Hepatic stellate cell (primary cell): ENCODE measurements around the gene ZDHHC14.
"Not testable (repeated sequence)": the region's sequence is repeated elsewhere in the genome, so short reads cannot be mapped to it uniquely, and the experiment has no call there.

ENCODE experiments used
- DNase-seq: peaks from one replicate; pipeline ENCODE4 v3.0.0; 2011; ENCODE audit warnings: low spot score

The ZDHHC14 gene

DNA sequence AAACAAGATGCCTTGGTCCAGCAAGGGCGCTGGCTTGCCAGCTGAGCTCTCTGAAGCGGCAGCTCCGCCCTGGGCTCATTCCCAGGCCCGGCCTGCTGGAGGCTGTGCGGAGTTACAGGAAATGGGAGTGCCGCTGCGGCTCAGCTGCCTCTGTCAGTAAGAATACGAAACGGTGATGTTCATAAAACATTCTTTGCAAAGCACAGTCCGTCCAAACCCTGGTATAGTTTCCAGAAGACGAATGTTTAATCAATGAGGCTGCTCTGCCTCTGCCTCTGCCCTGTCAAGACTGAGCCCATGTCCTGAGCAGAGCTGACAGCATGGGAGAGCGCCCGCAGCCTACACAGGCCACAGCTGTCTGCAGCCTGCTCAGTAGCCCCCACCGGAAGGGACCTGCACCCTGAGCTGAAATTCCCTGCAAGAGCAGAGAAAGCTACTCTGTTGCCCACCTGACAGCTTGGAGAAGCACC lies 288.8 kb downstream of the ZDHHC14 start:
- DNase-seq = peak; percentile 88

DNA sequence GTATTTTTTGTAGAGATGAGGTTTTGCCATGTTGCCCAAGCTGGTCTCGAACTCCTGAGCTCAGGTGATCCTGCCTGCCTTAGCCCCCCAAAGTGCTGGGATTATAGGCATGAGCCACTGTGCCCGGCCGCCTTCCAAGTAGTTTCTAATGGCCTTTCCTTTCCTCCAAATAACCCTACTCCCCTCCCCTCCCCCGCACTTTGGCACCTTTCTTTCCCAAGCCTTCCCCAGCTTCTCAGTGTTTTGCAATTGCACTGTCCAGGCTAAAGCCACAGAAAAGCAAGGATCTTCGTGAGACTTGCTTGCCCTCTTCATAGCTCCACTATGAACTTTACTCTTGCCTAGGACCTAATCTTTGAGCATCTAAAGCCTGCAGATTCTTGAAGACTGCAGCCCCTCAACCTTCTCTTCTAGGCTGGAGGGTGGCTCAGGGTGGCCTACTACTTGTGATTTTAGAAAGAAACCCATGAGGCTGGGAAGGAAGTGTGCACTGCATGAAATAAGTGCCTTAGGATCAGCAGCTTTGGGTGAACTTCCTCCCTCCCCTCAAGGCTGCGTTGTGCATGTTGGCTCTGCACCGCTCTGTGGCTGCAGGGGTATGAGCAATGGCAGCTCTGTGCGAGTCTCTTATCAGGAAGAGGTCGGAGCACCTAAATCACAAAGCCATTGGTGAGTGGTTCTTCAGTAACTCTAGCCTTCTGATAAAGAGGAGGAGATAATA lies 289.6 kb downstream of the ZDHHC14 start:
- no peak for DNase-seq

DNA sequence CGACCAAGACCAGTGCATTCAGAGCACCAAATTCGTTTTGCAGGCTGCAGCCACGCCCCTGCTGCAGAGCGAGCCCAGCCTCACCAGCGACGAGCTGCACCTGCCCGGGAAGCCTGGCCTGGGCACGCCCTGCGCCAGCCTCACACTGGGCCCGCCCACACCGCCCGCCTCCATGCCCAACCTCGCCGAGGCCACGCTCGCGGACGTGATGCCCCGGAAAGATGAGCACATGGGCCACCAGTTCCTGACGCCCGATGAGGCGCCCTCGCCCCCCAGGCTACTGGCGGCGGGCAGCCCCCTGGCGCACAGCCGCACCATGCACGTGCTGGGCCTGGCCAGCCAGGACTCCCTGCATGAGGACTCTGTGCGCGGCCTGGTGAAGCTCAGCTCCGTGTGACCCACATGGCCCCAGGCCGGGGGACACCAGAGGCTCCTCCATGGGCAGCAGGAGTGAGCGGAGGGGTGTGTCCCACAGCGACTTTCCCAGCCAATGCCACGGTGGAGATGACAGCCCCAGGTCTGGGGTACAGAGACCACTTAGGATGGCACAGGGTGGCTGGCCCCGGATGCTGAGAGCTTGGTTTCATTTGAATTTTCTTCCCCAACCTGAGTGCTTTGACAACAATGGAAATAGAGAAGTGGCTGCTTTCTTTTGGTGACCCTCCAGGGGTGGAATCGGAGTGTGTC lies 291.9 kb downstream of the ZDHHC14 start:
- DNase-seq = no peak

DNA sequence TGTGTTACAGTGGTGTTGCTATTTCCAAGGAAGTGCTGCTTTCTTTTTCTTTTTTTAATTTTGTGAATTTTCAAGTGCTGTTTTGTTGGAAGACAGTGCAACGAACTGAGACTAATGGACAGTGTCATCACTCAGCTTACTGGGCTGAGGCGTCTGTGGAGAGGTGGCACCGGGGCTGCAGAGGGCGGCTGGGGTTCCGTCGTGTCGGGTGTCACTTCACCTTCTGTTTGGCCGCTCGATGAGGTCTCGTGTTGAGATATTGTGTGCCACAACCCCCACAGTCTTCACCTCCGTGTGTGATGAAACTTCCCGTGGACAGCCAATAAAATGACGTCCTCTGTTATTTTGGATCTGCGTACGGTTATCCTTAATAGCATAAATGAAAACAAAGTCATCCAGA lies 292.6 kb downstream of the ZDHHC14 start:
- no peak for DNase-seq

DNA sequence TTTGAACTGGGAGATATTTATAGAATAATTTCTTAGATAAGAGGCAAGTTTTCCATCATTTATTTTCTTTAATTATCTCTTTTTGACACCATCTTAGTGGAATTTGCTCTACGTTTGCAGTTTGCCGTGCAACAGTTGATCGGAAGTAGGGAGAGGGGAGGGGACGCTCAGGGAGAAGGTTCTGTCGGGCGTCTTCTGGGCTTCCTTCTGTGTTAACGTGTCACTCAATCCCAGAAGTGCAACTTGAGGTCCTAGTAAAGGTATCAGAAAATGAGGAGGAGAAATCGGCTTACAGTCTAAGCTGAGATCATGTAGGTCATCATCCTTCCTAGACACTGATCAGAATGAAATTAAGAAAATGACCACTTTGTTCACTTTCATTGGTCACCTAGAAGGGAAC lies 293.1 kb downstream of the ZDHHC14 start:
- DNase-seq = no peak

DNA sequence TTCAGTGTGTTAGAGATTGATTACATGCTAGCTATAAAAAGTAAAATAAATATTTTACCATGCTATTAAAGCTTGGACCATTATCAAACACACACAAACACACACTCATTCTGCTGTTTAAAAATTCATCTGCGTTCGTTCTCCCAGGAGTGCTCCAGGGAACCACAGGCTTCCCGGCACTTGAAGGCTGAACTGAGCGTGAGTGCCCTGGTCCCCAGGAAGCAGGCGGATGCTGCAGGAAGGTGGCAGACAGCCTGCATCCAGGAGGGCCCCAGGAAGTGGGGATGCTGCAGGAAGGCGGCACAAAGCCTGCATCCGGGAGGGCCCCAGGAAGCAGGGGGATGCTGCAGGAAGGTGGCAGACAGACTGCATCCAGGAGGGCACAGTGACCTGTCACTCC lies 294.8 kb downstream of the ZDHHC14 start:
- DNase-seq = no peak

DNA sequence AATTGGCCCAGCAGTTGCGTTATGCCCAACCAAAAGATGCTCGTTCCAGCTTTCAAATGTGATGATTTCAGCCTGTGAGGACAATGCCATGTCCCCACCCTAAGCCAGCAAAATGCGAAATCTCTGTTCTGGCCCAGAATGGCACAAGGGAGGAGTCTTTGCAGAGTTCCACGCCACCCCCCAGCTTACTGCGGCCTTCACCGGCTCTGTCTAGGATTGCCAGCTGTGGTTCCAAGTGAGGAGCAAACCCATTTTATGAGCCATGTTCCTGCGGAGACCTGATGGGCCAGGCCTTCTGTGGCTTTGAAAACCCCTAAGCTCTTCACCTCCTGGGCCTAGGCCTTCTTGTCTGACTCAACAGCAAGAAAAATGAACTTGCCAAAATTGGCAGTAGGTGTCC lies 295.3 kb downstream of the ZDHHC14 start:
- no peak for DNase-seq

DNA sequence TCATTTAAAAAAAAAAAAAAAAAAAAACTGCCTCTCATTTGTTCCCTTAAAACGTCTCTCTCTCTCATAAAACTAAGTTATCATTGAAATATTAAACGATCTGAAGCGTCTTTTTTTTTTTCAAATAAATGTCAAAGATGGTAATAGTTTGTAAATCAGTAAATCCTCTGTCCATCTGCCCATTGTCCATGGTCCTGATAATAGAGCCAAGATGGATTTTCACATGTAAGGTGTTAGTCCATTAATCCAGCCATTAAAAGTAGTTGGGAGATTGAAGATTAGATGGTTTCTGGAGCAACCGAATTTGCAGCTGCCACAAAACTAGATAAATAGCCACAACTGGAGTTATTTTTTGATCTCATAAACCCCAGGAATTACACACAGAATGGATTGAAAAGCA lies 296.2 kb downstream of the ZDHHC14 start:
- no peak for DNase-seq

DNA sequence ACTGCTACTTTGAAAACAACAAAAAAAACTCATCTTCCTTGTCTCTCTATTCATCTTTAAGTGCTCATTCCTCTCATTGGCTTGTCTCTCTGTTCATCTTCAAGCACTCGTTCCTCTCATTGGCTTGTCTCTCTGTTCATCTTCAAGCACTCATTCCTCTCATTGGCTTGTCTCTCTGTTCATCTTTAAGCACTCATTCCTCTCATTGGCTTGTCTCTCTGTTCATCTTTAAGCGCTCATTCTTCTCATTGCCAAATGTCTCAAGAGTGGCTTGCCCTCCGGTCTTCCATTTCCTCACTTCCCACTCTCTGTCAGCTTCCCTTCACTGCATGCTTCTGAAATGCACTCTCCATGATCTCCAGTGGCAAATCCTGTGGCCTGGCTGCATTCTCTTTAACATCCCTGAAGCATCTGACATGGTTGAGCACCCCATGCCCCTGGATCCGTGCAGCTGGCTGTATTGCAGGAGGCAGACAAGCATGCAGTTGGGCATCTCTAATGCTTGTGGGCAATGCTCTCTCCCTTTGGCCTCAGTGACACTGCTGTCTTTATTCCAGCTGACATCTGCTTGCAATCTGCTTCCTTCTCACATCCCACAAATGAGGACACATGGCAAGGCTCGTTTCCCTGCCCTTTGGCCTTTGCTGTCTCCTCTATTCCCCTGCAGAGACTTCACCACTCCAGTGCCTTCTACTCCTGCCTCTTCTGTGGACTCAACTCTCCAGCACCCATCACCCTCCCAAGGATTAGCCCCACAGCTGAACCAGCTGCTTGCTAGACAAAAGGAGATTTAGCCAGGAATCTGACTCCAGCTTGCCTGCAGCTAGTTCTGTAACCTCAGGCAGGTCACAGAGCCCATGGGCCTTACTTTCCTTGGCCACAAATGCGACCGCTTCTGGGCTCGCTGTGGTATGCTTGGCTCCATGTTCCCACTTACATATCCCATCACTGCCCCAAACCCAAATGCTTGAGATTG lies 298.9 kb downstream of the ZDHHC14 start:
- DNase-seq = no peak

DNA sequence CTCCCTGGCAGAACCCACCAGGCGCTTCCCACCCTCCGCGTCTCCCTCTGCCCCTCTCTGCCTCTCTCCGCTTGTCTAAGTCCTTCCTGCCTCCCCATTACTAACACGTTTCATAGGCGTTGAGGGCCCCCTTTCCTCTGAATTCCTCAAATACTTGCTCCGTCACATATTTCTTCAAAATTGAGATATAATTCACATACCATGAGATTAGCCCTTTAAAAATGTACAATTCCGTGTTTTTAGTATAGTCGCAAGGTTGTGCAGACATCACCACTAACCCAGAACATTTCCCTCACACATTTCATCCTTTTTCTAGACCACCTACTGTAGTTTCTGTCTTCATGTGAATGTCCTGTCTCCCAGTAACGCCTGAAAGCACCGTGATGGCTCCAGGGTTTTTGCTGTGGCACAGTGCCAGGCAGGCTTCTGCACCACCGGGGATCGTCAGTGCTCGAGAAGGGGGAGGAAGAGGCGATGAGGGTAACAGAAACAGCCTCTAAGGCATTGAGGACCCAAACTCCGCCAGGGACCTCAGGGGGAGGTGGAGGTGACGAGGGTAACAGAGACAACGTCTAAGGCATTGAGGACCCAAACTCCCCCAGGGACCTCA lies 300.2 kb downstream of the ZDHHC14 start:
- no peak for DNase-seq

DNA sequence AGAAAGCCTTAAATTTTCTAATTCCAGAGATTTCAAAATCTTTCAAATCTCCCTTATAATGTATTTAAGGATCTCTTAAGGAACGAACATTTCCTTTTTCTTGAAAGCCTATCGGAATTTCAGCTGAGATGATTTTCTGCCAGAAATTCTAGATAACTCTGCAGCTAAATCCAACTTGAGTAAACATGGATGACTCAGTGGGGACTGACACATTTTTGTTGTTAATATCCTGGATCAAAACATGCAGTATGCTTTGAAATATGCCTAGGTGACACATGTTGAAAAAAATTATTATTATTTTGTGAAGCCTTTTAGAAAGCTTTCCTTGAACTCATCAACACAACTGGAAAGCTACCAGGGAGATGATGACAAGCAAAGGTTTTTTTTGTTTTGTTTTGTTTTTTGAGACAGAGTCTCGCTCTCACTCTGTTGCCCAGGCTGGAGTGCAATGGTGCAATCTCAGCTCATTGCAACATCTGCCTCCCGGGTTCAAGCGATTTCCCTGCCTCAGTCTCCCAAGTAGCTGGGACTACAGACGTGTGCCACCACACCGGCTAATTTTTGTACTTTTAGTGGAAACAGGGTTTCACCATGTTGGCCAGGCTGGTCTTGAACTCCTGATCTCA lies 302.0 kb downstream of the ZDHHC14 start:
- DNase-seq = peak; percentile 34

DNA sequence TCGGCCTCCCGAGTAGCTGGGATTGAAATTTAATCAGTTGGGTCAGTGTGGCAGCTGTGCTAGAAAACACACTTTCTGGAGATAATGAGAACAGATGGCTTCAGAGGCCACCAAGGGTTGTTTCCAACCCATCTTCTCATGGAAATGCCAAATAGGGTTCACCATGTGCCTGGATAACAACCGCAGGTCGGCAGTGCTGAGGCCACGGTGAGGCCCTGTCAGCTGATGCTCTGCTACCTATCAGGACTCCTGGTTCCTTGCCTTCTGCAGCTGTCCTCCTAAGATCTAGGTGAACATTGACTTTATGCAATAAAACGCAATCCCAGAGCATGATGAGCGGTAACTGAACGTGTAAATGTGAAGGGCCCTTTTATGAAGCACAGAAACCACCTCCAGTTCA lies 302.7 kb downstream of the ZDHHC14 start:
- no peak for DNase-seq

DNA sequence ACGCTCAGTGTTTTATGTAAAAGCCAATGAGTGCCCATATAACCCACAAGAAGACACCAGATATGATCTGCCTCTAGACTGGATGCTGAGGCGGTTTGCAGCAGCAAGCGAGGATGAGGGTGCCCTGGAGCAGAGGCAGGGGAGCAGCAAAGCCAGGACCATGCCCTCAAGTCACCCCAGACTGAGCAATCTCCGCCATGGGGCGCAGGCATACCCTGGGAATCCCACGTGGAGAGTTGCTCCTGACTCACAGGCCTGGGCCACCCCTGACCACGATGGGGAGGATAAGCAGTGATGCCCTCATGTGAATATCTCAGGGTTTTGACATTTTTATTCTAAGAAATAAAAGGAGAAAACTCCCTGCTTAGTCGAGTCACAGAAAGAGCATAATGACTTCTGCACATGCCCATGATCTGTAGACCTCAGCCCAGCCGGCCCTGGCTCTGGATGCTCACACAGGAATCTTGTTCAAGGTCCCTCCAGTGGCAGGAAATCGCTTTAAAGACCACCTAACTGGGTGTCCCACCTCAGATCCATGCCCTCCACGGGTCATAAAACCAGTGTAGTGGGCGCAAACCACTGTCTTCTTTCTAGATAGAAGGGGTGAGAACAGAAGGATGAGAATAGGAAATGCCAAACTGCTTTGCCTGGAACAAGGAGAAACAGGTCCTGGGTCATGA lies 303.8 kb downstream of the ZDHHC14 start:
- no peak for DNase-seq

DNA sequence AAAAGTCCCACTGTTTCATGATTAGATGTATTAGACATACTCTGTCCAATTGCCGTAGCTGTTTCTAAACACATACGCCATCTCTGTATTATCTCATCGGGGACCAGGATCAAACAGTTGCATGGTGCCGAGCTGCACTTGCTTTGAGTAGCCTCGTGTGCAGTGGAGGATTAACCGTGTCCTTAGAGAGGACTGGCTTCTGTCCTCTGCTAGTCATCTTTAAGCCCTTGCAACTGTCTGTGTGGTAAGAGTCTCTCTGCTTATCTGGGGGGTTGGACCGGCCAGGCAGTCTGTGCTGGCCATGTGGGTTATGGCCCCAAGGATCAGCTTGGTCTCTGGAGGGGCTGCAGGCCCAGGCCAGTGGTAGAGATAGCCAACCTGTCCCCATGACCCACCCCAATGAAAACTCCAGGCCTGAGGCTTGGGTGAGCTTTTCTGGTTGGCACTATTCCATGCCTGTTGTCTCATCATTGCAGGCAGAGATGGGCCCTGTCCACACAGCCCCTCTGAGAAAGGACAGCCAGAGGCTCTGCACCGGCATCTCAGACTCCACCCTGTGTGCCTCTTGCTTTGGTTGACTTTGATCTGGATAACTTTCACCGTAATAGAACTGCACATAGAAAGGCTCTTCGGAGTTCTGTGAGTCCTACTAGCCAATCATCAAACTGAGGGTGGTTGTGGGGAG lies 304.7 kb downstream of the ZDHHC14 start:
- no peak for DNase-seq

DNA sequence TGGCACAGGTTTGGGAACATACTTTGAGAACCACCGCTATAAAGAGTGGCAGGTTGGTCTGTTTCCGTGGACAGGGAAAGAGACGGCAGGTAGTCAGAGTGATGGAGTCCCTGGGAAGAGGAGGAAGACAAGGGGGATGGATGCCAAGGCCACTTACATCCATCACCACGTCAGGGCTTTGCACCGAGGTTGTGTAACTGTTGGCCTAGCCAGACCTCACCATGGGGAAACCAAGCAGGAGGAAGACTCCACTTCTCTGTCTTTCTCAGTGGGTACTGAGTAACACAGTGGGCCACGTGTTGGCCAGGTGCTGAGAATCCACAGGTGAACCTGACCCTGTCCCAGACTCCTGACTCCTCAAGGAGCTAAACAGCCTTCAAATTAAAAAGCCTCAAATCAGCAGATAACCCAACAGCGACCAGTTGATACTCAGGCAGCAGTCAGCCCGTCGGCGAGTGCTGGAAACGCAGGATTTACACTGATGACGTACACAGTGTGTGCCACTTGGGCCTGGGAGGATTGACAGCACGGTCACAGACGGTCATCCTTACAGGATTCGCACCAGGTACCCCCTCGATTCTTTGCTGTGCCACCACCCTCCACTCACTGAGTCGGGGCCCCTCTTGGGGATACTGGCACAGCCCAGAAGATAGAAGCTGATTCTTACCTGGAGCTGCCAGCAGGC lies 307.4 kb downstream of the ZDHHC14 start:
- no peak for DNase-seq

DNA sequence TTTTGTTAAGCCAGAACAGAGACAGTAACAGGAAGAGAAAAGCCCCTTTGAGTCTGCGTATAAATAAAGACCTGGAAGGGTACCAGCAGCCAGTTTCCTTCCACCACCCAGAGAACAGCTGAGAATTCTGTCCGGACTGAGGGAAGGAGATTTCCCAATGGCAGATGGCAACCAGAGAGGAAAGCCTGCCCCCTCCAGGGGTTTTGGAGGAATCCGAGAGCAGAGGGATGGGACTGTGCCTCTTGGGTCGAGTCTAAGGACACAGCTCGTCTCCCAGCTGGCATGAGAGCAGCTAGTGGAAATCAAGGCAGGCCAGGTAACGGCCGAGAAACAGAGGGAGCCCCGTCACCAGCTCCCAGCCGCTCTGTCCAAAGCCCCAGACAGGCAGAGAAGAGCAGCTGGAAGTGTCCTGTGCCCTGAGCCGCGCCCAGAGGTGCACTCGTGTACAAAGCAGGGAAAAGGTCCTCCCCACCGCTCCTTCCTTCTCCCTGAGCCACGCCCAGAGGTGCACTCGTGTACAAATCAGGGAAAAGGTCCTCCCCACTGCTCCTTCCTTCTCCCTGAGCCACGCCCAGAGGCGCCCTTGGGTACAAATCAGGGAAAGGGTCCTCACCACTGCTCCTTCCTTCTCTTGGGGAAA lies 308.1 kb downstream of the ZDHHC14 start:
- peak; percentile 29 for DNase-seq

DNA sequence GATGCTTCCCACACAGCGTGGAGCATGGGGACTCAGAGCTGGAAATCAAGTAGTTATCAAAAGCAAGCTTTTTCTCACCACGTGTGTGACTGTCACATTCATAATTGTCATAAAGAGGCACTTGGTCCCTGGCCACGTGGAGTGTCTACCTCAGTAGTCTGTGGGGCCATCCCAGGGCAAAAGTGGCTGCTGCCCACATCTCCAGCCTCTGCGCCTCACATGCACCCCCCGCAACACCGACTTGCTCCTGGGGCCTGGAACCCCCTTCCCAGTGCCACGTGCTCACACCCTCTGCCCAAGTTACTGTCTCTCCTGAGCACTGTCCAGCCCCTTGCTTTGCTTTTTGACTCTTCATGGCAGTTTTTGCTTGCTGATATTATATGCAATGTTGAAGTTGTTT lies 308.9 kb downstream of the ZDHHC14 start:
- no peak for DNase-seq

DNA sequence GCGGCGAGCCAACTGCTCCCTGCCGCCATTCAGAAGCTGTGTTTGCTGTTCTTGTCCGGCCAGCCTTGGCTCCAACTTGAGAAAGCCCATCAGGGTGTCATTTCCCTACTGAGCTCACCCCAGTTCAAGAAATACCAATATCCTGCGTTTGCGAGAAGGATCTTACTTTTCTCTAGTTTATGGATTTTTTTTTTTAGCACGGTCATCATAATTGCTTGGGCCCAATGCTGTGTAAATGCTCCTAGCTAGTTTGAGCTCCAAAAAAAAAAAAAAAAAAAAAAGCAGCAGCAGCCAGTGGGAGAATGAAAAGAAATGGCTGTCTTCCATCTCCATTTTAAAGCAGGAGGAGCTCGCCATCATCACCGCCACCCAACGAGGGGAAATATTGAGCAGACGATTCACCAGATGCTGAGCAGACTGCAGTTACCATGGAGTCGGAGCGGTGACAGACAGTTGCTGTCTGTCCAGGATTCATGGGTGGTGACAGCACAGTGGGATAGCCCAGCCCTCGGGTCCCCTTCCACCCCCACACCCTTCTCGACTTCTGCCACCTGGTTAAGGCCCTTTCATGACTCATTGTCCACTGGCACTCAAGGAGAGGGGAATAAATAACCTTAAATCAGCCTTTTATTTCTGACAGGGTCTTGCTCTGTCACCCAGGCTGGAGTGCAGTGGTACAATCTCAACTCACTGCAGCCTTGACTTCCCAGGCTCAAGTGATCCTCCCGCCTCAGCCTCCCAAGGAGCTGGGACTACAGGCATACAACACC lies 309.6 kb downstream of the ZDHHC14 start:
- DNase-seq = no peak

DNA sequence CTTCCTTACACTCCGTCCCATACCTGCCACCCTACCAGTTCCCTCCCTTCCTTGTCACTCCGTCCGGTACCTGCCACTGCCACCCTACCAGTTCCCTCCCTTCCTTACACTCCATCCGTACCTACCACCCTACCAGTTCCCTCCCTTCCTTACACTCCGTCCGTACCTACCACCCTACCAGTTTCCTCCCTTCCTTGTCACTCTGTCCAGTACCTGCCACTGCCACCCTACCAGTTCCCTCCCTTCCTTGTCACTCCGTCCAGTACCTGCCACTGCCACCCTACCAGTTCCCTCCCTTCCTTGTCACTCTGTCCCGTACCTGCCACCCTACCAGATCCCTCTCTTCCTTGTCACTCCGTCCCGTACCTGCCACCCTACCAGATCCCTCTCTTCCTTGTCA lies 310.6 kb downstream of the ZDHHC14 start:
- DNase-seq = not testable (repeated sequence)
